Measurements from ENCODE around the gene ATP11A.
"Not testable (repeated sequence)": the region's sequence is repeated elsewhere in the genome, so short reads cannot be mapped to it uniquely, and the experiment has no call there.

ATP11A gene

DNA sequence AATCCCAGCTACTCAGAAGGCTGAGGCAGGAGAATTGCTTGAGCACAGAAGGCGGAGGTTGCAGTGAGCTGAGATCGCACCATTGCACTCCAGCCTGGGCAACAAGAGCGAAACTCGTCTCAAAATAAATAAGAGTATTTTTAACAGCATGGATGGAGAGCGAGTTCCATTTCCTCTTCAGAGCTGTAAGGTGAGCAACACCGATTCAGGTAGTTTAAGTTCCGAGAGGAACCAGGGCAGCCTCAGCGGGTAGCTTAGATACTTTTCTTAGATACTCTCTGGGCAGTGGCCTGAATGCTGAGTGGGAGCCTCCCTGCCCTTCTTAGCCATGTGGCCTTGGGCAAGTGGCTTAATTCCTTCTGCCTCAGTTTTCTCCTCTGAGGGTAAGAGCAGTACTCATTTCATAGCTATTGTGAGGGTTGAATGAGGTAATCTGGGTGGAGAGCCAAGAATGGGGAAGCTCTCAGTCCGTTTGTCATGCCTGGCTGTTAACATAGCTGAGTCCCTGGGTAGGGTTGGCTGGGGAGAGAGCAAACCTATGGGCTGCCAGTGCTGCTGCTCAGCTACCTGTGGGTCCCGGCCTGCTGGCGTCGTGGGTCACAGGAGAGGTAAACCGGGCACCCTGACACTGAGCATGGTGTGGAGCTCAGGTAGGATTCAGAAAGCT, 4.1 kb downstream of the ATP11A start:
- DNase-seq: peak; percentile 56

DNA sequence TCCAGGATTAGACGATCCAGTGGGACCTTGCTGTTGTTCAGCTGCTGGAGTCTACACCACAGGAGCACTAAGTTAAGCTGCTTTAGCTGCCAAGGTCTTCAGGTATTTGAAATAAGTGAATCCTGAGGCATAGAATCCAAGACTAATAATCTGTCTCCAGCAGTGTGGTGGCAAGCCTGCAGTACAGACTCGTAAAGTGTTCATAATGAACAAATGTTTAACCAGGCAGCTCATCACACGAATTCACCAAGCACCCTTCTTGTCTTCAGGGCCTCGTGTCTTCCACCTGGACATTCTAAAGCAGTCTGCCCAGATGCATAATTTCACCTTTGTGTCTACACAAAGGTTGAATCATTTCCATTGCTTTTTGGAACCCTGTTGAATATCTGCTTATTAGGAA, 5.3 kb downstream of the ATP11A start:
- DNase-seq: peak; percentile 32

DNA sequence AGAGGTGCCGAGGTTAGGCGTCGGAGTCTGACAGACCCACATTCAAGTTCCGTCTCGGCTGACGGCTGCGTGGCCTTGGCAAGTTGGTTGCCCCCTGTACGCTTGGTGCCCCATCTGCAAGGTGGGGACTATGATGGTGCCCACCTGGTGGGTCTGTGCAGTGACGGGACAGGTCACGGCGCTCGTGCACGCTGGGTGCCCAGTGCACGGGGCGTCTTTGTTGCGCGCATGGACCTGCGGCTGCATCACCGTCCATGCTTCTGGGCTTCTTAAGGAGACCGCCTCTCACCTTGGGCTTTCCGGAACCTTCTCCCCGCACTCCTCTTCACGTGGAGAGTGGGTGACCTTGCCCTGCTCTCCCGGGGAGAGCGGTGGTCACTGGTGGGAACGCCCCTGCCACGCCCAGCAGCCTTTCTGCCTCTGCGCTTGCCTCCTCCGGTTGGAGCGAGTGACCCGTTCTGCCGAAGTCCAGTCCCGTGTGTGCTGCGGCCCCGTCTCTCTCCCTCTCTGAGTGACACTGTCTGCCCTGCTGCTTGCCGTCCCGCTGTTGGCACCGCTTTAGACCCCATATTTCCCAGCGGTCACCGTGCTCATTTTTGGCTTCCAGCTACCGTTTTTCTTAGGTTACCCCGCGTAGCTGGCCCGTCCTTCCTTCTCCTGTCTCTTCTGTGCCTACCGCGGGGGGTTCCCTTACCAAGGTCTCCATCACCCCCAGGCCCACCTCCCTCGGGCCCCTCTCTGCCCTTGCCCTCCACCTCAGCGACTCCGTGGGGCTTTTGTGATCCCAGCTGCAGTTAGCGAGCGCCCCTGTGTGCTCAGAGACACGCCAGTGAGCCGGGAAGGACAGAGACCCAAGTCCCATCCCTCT, 6.4 kb downstream of the ATP11A start:
- DNase-seq: peak; percentile 37

DNA sequence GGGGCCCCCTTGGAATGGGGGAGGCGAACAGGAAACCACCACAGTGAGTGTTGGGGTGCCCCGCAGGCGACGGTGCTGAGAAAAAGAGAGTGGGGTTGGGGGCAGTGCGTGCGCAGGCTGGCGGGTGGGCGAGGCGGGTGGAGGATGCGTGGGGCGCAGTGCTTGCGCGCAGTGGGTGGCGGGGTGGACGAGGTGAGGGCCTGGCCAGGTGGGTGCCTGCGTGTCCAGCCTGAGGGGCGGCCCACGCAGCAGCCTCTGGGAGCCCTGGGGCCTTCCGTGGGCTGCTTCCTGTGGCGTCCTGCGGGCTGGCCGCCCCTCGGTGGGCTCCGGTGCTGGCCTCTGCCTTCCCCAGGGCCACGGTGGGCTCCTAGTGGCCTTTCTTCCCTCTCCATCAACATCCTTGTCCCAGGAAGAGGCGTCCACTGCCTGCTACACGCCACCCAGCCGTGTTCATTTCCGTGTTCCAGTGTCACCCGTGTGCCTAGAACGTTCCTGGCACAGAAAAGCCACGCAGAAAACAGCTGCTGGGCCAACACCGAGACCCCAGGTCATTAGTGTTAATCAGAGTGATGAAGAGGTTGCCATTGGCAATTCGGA, 7.1 kb downstream of the ATP11A start:
- no peak for DNase-seq

DNA sequence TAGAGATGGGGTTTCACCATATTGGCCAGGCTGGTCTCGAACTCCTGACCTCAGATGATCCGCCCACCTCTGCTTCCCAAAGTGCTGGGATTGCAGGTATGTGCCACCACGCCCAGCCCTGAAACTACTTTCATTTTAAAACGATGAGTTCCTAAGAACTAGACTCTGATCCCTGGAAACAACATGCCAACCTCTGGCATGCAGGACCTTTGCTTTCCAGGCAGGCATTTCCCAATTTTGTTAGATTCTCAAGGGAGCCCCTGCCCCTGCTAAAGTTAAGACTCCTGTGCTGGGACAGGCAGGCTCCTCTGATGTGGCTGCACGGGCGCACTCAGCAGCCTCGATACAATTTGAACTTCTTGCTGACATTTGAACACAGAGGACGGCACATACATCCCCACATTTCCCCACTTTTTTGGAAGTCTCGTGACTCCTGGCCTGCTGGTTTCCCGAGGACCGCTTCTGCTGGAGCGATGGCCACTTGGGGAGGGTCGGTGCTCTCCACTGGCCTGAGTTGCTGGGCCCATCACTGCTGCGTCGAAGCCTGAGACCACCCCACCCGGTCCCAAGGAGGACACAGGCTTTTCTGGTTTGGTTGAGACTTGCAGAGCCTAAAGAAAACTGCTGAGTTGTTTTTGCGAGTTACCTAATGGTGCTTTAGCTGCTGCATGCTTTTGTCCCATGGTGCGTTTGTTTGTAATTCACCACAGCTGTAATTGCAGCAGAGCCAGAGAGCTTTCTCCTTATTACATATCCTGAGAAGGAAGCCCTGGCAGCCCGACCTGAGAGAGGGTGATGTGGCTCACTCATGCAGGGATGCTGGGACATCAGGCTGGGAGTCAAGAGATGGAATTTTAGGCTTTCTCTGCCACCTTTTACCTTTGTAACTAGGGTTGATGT, 8.2 kb downstream of the ATP11A start:
- peak; percentile 72 for DNase-seq

DNA sequence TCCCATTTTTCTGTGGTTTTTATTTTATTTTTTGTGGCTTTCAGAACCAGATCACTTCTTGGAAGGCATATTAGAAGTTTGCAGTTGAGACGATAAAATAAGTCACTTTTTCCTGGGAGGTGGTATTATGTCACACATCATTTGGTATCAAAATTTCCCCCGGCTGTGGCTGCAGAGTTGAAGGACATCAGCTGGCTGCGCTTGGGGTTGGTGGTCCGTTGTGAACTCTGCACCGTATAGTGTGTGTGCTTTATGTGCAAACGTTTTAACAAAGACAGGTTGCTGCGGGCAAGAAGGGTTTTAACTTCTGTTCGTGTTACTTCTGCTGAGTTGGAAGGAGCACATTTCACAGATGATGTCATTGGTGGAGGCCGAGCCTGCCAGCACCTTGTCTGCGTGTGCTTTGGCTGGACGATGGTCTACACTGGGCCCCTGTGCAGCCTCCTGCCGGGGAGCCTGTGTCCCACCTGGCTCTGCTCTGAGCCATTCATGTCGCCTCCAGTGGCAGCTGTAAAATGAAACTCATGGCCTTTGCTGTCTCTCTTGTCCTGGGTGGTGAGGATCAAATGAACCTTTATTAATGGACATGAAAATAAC, 9.6 kb downstream of the ATP11A start:
- peak; percentile 54 for DNase-seq

DNA sequence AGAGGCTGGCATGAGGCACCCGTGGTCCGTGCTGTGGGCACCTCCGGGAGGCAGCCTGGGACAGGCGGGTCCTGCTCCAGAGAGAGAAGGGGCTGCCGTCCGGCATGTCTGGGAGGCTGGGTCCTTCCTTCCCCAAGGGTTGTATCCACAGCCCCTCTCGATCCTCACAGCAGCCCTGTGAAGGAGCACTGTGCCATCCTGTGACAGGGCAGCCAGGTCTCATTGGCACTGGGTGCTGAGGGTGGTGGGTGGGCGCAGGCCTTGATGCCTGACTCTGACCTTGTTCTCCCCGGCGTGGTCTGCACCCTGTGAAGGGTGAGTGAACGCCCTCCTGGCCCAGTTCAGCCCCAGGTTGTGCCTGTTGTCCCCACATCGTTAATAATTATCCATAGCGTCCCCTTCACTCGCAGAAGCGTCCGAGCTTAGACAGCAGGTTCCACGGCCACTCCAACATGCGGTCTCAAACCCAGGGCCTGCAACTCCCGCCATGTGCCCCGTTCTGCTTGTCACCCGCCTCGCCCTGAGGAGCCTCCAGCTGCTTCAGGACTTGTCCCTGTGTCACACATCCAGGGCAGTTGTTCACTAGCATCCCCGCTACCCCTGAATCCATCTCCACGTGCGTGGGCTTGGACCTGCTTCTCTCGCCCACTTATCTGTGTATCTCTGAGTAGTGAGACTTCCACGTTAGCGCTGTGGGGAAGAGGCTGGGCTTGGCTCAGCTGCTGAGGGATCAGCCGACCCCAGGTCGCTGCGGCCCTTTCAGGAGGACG, 10.6 kb downstream of the ATP11A start:
- DNase-seq: peak; percentile 46

DNA sequence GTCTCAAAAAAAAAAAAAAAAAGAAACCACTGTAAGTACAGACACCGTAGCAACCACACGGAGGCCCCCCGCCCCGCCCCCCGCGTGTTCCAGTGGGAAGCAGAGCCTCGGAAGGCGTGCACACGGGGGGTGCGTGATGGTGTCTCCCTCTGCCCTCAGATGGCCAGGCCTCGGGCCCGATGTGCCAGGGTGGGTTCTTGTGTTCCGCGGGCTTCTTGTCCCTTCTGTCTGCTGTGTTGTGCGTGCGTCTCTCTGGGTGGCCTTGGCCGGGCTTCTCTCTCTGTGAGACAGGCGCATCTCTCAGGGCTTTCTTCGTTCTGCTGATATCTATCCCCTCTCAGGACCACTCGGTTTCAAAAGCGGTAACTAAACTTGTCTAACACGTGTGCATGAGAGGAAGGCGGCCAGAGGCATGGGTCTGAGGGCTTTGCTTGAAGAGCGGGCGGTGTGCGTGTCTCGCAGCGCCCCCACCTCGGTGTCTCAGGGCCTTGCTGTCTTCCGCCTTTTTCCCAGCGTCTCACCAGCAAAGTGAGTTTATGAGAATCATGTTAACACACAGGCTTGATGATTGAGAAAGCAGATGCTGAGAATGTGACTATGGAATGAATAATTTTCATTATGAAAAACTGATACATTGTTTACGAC, 12.6 kb downstream of the ATP11A start:
- no peak for DNase-seq

DNA sequence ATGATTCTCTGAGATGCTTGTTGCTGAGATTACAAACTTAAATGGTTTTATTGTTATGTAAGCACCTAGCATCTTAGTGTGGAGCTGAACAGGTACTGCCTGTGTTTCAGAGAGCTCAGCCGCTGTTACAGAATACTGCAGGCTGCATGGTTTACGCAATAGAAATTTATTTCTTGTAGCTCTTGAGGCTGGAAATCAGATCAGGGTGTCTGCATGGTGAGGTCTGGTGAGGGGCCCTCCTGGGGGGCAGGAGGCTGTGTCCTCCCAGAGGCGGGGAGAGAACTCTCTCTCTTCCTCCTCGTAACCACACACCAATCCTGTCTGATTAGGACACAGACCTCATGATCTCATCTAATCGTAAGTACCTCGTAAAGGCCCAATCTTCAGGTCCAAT, 13.1 kb downstream of the ATP11A start:
- DNase-seq: no peak

DNA sequence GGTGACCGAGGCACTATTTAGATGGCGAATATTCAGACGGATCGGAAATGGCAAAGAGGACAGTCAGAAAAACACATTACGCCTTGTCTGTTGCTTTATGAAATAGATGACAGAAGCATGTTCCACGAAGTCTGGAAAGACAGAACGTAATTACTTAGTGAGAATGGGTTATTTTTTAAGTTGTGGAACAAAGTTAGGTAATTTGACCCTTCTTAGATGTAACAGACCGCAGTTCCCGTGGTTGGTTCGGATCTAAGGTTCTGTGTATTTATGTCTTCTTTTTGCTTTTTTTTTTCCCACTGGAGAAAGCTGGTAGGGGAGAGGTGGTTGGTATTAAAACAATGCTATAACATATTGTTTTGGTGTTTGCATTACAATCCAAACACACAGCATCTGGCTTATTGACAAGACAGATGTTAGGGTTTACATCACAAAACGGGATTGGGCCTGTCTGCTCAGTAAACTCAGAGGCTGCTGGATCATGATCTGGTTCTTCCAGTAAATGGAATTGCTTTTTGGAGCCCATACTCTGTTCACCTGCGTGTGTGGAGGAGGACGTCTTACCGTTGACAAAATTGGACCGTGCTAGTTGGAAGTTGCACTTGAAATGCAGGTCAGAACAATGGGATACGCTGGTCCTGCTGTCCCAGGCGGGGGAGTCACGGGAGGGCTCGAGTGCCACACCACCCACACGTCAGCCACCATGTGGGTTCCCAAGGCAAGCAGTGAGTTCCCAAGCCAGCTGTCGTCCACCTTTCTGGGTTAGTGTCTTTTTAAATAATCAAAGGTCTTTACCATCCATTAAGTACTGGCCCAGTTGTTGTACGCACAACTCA, 13.8 kb downstream of the ATP11A start:
- DNase-seq: no peak

DNA sequence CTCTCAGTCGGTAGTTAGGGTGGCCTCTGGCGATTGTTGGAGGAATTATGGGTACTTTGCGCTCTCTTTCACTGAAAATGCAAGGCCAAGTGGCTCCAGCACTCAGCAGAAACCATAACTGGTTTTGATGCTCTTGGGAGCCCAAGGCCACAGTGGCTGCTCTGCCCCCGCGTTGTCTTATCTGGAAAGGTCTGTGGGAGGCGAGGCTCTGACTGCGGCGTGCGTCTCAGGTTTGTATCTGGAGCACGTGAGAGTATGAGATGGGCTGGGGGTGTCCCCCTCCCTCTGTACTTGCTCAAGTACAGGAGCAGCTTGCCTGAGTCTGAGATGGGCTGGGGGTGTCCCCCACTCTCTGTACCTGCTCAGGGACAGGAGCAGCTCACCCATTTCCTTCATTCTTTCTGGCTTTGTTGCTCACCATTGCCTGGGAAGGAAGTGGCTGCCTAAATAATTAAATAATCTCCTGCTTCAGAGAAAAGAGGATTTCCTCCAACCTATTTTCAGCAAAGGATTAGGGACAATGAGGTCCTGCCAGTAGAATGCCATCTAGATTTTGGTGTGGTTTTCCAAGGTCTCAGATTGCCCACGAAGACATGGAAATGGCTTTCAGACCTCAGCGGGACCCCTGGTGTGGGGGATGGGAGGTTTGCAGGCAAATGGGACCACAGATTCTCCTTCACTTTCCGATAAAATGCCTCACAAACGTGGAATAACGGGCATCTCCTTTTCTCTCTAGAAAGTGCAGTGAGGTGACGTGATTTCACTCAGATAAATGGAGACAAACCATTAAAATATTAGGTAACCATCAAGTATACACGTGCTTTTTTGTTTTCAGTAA, 14.7 kb downstream of the ATP11A start:
- DNase-seq: no peak

DNA sequence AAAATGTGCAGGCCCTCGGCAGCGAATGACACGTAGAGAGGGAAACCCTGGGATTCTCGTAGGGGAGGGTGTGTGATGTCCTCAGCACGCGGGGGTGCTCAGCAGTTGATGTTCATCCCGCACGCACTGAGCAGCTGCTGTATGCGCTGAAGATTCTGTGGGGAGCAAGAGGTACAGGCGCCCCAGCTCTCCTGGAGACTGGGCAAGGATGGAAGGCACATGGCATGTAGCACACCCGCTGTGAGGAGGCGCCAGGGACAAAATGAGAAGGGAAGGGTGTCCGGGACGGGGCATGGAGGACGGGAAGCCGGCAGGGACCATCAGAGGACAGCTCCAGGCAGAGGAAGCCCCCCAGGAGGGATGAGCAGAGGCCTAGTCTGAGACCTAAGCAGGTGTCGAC, 15.4 kb downstream of the ATP11A start:
- DNase-seq: peak; percentile 45

DNA sequence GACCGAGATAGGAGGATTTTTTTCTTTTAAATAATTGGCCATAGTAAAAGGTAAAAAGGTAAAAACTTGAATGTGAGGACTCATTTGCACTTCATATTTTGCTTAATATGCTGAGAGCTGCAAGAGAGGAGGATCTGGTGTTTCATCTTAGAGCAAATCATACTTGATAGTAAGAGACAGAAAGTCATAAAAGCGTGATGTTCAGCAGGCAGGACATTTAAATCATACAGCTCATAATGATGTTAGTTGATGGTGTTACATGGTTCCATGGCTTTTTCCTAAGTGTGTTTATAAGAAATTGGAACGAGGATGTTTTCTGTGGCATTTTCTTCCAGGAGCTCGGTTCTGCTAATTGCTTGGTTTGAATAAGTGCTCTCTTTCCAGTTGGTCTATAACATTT, 16.3 kb downstream of the ATP11A start:
- no peak for DNase-seq

DNA sequence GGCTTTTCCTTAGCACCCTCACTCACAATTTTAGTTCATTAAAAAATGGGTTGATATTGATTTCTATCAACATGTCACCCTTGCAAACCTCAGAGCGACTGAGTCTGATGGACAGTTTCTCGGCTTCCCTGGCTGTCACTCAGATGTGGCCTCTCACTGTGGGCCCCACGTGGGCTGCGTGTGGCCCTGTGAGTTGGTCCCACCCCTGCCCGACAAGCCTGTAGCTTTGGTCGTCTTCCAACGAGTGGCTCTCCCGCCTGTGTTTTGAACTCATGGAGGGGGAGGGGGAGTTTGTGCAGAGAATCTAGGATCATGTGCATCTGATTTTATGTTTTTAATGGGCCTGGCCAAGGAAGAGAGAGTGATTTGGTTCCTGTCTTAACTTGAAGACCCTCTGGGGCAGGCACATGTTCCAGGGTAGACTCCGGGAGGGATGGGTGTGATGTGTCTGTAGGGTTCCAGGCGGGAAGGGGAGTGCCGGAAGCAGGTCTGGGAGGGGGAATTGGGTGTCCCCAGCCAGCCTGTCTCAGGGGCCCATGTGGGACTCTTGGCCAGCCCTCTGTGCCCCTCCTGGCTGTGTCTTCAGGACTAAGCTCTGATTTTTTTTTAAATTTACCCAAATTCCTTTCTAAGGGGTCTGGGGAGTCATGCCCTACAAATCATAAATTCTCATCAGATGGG, 18.9 kb downstream of the ATP11A start:
- DNase-seq: no peak

DNA sequence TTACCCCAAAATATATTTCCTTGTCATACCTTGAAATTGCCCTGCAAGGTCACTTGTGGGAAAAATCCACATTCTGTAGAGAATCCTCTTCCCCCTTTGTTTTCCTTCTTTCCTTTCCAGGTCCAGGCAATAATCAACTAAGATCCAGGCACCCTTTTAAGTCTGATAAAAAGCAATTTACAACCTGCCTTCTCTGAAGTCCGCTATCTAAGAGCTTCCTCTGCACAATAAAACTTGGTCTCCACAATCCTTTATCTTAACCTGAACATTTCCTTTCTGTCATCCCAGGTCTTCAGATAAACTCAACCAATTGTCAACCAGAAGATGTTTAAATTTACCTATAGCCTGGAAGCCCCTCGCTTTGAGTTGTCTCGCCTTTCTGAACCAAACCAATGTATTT, 19.5 kb downstream of the ATP11A start:
- not testable (repeated sequence) for DNase-seq

DNA sequence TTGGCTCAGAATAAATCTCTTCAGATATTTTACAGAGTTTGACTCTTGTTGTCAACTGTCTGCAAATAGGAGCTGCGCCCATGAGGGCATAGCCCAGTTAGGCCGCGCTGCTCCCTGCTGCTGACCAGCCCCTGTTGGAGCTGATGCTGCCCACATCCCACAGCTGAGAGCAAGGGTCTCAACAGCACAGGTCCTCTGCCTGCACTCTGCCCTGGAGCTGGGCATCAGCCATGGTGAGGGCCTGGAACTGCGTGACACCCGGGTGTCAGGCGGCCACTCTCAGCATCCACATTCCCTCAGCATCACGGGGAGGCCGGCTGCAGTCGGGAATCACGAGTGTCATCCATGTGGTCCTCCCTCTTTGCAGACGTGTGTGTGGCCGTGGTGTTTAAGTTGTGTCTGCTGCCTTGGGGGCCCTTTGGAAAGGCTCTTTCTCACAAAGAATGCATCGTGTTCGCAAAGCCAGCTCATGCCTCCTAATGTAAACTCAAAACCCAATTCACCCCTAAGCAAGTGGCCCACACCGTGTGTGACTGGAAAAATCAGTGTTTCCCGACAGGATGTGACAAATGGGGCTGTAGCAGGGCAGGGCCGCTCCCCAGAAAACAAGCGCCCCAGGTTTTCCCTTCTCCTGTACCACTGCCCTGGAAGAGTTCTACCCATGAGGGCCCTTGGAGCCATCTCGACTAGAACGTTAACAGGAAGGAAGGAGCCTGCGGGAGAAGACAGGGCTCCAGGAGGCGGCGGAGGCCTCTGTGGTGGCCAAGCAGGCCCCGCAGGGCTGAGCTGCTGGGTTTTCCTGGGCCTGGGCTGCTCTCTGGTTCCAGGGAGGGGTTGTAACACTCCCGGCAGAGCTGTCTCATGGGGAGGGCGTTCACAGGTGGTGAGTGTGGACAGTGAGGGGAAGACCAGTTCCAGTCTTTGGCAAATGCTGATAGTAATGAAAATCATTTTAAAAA, 20.3 kb downstream of the ATP11A start:
- DNase-seq: no peak

DNA sequence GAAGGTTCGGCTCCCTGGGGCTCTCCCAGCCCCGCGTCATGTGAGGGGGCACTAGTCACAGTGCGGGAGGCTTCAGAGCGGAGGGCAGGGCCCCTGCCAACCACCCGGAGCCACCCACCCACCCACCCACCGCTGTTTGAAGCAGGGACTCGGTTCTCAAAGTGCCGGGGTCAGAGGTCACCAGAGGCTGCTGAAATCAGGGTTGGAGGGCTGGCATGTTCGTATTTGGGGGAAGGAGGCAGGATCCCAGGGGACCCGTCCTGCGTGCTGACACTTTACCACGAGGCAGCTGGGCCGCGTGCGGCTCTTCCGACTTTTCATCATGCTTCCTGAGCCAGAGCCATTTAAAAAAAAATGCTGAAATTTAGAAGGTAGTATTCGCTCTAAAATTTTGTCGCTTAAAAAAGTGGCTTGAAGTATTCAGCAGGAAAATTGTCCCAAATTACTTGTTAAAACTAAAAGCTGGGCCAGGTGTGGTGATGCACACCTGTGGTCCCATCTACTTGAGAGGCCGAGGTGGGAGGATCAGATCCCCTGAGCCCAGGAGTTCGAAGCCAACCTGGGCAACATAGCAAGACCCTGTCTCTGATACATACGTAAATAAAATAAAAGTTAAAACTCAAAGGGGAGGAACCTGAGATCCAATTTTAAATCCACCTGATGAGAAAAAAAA, 21.2 kb downstream of the ATP11A start:
- no peak for DNase-seq

Data from islet precursor cell (in vitro differentiated cells).